Right atrium auricular region (tissue), 2 donors: ENCODE results near the gene EDAR. TPM values are rescaled to one million over a fixed set of nuclear protein-coding genes. Genes with fewer than 3 reads are reported as not detected.

ENCODE experiments used
- DNase-seq: peaks from one replicate; pipeline ENCODE4 v3.0.0-alpha.2; 2019; ENCODE audit warnings: low spot score
- H3K27ac ChIP-seq, 2 donors: fragments of 200-600 bp; sonication (generic); 1 replicate in 1 of 2; 2 replicates in 1 of 2; pipeline ENCODE4 v1.5.1; 2016 to 2019
- H3K27me3 ChIP-seq, 2 donors: fragments of 200-600 bp; sonication (generic); one replicate each; pipeline versions ENCODE4 v1.5.1 to v1.6.0; 2017 to 2019
- H3K36me3 ChIP-seq: fragments of 200-600 bp; sonication (generic); one replicate; pipeline ENCODE4 v1.5.1; 2016
- H3K4me1 ChIP-seq, 2 donors: fragments of 200-600 bp; sonication (generic); one replicate each; pipeline versions ENCODE4 v1.5.1 to v1.6.0; 2017 to 2019
- H3K4me3 ChIP-seq, 2 donors: fragments of 200-600 bp; sonication (generic); 1 replicate in 1 of 2; 2 replicates in 1 of 2; pipeline ENCODE4 v1.5.1; 2017 to 2019; ENCODE audit warnings: mild to moderate bottlenecking in 1 of 2, moderate library complexity in 1 of 2
- H3K9me3 ChIP-seq, 2 donors: fragments of 200-600 bp; sonication (generic); one replicate each; pipeline ENCODE4 v1.5.1; 2019
- total RNA-seq, 2 donors: library from RNA; depleted of rRNA; stranded (reverse); fragments of >200 nt; gene quantifications; one replicate each; pipeline ENCODE4 v1.1.0, GENCODE V29; 2016
- TF ChIP-seq, protein P1 (sequence below), 2 donors: fragments of 200-600 bp; sonication (generic); IDR thresholded peaks; one replicate each; pipeline ENCODE4 v1.5.1; 2019; ENCODE audit warnings: antibody characterized with exemption in 2 of 2

EDAR gene
- total RNA-seq, 2 donors from 2014 or later: not detected

DNA sequence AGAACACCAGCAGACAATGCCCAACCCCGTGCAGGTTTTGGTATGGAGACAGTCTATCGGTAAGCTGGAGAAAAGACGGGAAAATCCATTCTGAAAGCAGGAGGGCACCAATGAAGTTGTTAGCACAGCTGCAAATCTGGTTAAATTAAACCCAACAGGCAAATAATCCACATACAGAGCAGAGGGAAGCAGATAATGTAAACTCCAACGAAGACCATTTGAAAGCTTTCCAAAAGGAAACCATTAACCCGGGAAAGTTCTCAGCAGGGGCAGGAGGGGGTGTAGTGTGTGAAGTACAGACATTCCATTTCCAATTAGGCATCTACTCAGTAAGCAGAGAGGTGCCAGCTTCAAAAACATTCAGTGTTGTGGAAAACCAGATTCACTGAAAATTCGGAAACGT is 10.3 kb downstream of the EDAR start:
- TF ChIP-seq, protein P1, sequence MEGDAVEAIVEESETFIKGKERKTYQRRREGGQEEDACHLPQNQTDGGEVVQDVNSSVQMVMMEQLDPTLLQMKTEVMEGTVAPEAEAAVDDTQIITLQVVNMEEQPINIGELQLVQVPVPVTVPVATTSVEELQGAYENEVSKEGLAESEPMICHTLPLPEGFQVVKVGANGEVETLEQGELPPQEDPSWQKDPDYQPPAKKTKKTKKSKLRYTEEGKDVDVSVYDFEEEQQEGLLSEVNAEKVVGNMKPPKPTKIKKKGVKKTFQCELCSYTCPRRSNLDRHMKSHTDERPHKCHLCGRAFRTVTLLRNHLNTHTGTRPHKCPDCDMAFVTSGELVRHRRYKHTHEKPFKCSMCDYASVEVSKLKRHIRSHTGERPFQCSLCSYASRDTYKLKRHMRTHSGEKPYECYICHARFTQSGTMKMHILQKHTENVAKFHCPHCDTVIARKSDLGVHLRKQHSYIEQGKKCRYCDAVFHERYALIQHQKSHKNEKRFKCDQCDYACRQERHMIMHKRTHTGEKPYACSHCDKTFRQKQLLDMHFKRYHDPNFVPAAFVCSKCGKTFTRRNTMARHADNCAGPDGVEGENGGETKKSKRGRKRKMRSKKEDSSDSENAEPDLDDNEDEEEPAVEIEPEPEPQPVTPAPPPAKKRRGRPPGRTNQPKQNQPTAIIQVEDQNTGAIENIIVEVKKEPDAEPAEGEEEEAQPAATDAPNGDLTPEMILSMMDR (IDR thresholded peaks at IDR 0.05): no peak
- Histone ChIP-seq H3K4me3 (no peak overlapping the region), H3K4me1 (no peaks in the 10 kb centered on the region), H3K9me3 (no peaks in the 10 kb centered on the region), H3K27ac (no peak overlapping the region), H3K27me3 (no peaks in the 10 kb centered on the region), H3K36me3 (no peaks in the 10 kb centered on the region)
- DNase-seq: no peak

DNA sequence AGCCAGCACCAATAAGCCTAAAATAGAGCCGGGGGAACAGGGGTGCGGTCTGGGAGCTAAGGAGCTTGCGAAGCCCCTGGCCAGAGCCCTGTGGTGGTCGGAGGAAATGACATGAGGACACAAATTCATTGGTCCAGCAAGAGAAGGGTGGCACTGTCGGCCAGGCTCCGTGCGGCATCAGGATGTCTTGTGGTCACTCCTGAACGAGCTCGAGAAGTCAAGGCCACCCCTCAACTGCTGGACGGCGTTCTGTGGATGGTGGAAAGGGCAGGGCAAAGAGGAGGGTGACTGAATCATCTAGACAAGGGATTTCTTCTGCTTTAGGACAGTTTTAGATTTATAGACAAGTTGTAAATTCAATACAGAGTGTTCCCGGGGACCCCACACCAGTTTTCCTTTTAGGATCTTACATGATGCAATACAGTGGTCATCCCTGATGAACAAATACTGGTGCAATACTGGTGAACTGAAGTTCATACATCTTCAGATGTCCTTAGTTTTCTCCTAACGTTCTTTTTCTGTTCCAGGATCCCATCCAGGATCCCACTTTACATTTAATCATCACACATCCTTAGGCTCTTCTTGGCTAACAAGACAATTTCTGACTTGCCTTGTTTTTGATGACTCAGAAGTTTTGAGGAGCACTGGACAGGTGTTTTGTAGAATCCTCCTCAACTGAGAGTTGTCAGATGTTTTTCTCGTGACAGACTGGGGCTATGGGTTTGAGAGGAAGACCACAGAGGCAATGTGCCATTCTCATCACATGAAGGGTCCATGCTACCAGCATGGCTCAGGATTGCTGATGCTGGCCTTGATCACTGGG is 13.2 kb downstream of the EDAR start:
- no peak for DNase-seq
- no peaks in the 10 kb centered on the region for H3K9me3 ChIP-seq
- no peaks in the 10 kb centered on the region for H3K36me3 ChIP-seq
- H3K4me1 ChIP-seq: no peaks in the 10 kb centered on the region
- no peak overlapping the region for H3K27ac ChIP-seq
- no peak overlapping the region for H3K4me3 ChIP-seq
- TF ChIP-seq, protein P1 (IDR thresholded peaks at IDR 0.05): no peak
- H3K27me3 ChIP-seq: no peaks in the 10 kb centered on the region

DNA sequence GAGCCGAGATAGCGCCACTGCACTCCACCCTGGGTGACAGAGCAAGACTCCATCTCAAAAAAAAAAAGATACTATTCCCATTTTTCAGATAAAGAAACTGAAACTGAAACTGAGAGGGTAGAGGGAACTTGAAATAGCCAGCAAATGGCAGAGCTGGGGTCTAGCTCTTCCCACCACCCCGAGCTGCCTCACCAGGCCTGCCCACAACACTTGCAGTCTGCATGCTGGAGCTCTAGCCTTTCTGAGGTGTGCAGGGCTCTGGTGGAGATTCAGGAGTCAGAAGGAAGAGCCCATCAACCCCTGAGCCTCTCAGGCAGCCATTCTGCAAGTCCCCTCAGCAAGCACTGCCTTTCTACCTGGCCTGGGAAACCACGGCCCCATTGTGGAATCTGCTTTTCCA is 14.3 kb downstream of the EDAR start:
- H3K27ac ChIP-seq: no peak overlapping the region
- no peak for DNase-seq

DNA sequence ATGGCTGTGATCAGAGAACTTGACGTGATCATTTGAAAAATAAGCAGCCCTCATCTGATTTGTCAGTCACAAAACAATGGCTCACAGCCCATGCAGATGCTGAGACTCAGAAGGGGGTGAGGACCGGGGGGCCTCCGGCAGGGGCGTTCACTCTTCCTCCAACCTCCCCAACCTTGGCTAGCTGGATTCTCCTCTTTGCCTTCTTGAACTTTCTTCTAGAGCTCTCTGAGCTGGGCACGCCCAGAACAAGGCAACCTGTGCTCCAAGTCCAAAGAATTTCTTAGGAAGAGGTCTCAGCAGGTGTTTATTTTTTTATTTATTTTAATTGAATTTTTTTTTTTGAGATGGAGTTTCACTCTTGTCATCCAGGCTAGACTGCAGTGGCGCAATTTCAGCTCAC is 16.4 kb downstream of the EDAR start:
- H3K9me3 ChIP-seq: no peaks in the 10 kb centered on the region
- no peak overlapping the region for H3K27ac ChIP-seq
- H3K27me3 ChIP-seq: no peaks in the 10 kb centered on the region
- H3K4me1 ChIP-seq: no peaks in the 10 kb centered on the region
- TF ChIP-seq, protein P1 (IDR thresholded peaks at IDR 0.05): no peak
- no peaks in the 10 kb centered on the region for H3K36me3 ChIP-seq
- no peak for DNase-seq
- H3K4me3 ChIP-seq: no peak overlapping the region

More for the DNA sequence above, 14.3 kb downstream of the EDAR start:
- Histone ChIP-seq H3K9me3 (no peaks in the 10 kb centered on the region), H3K4me3 (no peak overlapping the region), H3K27me3 (no peaks in the 10 kb centered on the region), H3K4me1 (no peaks in the 10 kb centered on the region), H3K36me3 (no peaks in the 10 kb centered on the region)
- TF ChIP-seq, protein P1 (IDR thresholded peaks at IDR 0.05): no peak

DNA sequence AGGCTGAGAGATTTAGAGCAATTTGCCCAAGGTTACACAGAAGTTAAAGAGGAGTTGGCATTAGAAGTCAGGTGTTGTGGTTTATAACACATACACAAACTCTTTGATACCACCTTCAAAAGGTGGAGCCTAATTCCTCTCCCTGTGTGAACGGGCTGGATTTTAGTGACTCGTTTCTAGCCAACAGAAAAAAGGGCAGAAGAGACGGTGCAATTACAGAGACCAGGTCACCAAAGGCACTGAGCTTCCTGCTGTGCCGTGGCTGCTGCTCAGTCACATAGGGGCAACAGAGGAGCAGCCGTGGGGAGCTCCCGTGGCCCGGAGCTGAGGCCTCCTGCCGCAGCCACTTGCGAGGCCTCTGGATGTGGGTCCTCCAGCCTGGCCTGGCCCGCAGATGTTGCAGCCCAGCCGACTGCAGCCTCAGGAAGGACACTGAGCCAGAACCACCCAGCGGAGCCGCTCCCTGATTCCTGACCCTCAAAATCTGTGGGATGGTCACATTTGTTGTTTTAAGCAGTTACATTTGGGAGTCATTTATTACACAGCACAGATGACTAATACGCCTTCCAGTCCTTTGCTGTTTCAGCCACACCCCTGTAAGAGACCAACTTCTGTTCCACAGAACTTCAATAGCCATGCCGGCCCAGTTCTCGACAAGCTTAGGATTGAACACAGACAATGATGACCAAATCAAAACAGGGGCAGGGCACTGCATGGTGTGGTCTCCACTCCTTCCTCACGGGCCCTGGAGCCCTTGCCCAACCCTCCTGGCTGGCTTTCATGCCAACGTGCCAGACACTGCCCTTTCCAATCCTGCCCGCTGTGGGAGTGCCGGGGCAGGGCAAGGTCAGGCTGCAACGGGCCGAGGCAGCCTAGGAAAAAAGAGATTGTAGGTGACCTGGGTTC is 17.1 kb downstream of the EDAR start:
- H3K4me1 ChIP-seq: no peaks in the 10 kb centered on the region
- H3K27ac ChIP-seq: no peak overlapping the region
- TF ChIP-seq, protein P1 (IDR thresholded peaks at IDR 0.05): no peak
- H3K4me3 ChIP-seq: no peak overlapping the region
- no peaks in the 10 kb centered on the region for H3K9me3 ChIP-seq
- no peaks in the 10 kb centered on the region for H3K36me3 ChIP-seq
- DNase-seq: no peak
- H3K27me3 ChIP-seq: no peaks in the 10 kb centered on the region
